ENCODE measurements around the gene MAD2L1.

MAD2L1 gene

DNA sequence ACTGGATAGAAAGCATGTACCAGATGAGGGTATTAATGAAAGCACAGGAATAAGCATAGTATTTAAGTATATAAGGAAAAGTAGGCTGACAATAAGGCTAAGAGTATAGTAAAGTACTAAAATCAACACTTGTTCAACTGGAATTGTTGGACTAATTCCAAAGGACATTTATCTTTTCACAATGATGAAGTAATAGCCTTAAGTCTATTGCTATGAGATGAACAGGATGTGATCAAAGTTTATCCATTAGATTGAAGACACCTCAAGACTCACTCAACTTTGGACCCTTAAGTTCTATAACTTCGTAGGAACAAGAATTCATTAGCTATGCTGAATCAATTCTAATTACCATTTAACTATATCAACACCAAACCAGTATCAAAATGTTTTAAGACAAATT lies 7.6 kb downstream of the MAD2L1 start:
- TF ChIP-seq, protein P1, sequence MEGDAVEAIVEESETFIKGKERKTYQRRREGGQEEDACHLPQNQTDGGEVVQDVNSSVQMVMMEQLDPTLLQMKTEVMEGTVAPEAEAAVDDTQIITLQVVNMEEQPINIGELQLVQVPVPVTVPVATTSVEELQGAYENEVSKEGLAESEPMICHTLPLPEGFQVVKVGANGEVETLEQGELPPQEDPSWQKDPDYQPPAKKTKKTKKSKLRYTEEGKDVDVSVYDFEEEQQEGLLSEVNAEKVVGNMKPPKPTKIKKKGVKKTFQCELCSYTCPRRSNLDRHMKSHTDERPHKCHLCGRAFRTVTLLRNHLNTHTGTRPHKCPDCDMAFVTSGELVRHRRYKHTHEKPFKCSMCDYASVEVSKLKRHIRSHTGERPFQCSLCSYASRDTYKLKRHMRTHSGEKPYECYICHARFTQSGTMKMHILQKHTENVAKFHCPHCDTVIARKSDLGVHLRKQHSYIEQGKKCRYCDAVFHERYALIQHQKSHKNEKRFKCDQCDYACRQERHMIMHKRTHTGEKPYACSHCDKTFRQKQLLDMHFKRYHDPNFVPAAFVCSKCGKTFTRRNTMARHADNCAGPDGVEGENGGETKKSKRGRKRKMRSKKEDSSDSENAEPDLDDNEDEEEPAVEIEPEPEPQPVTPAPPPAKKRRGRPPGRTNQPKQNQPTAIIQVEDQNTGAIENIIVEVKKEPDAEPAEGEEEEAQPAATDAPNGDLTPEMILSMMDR (IDR thresholded peaks at IDR 0.05; ENCODE audit: borderline replicate concordance, insufficient read depth, low read depth, low read length): no peak
- no peak overlapping the region for H3K4me3 ChIP-seq (ENCODE audit: low read depth, low read length)

DNA sequence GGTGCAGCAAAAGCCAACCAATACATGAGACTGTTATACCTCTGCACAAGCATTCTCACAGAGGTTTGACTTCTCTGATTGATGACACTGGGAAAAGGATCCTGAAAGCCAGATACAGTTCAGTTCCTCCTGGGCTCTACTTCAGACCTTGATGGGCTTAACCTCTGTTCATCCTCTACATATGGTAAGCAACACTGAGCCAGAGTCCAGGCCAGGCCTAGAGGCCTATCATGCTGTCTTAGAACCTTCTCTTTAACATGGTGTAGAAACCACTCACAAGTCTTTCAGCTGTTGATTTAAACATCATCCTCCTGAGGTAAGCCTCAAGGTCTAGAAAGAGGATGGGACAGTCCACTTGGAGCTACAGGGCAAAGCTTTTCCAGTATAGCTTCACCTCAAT lies 9.2 kb downstream of the MAD2L1 start:
- H3K4me3 ChIP-seq (ENCODE audit: low read depth, low read length): no peak overlapping the region
- TF ChIP-seq, protein P1 (IDR thresholded peaks at IDR 0.05; ENCODE audit: borderline replicate concordance, insufficient read depth, low read depth, low read length): no peak

DNA sequence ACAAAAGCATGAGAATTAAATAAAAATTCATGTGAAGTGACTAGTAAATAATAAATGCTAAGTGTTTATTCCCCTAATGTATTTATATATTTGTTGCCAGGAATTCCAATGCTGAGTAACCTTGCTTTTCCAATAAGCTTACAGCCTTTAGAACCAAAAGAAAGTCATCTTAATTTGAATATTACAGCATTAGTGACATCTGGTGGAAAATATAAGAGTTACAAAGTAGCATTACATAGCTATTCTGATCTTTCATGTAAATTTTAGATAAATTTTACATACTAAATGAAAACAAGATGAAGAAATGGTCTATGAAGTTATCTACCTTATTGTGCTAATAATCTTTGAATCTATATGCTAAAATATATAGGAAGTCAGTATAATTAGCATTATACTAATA lies 10.4 kb downstream of the MAD2L1 start:
- TF ChIP-seq, protein P1 (IDR thresholded peaks at IDR 0.05; ENCODE audit: borderline replicate concordance, insufficient read depth, low read depth, low read length): no peak
- H3K4me3 ChIP-seq (ENCODE audit: low read depth, low read length): no peak overlapping the region

DNA sequence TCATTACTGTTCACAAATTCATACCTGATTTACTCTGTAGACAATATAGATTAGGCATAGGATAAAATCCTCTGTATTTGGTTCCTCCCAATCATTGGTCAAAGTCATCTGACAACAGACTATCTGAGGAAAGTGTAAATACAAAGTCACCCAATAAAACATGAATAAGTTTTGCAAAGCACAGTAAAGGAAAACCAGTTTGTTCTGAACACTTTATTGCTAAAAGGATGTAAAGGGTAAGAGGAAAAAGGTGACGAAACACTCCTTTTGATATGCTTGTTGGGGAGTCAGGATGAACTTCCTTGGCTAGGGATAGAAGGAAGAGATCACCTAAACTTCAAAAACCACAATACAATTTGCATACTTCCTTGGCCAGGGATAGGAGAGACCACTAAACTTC lies 10.9 kb downstream of the MAD2L1 start:
- no peak overlapping the region for H3K4me3 ChIP-seq (ENCODE audit: low read depth, low read length)
- TF ChIP-seq, protein P1 (IDR thresholded peaks at IDR 0.05; ENCODE audit: borderline replicate concordance, insufficient read depth, low read depth, low read length): no peak

DNA sequence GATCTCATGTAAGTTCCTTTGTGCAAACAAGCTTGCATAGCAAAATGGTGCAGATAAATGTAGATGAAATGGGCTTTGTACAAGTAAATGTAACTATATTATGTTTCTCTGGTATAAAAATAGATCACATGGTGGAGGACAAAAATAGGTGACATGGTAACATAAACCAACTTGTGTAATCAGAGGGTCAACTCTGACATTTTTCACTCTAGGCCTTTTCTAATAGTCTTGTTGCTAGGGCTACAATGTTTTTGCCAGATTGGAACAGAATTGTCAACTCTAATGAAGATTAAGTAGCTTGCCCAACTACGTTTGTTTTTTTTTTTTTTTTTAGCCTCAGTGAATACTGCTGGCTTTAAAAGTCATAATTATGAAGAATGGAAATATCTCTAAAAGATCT lies 11.5 kb downstream of the MAD2L1 start:
- H3K4me3 ChIP-seq (ENCODE audit: low read depth, low read length): no peak overlapping the region
- TF ChIP-seq, protein P1 (IDR thresholded peaks at IDR 0.05; ENCODE audit: borderline replicate concordance, insufficient read depth, low read depth, low read length): no peak

DNA sequence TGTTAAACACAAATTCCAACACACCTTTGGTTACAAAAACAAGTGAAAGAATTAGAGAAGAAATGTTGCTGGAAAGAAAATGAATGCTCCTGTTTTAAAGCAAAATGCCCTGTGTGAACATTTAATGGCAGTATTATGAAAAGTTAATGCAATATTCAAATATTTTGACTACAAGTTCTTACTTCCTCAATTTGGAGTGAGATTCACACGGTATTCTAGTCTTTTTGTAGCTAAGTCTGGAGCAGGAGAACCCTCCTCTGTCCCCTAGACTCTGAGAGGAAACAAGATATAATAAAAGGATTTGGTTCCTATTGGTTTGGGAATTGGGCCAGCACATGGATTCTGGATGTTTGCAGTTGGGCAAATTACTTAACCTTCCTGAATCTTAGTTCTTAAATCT lies 12.7 kb downstream of the MAD2L1 start:
- TF ChIP-seq, protein P1 (IDR thresholded peaks at IDR 0.05; ENCODE audit: borderline replicate concordance, insufficient read depth, low read depth, low read length): no peak
- no peak overlapping the region for H3K4me3 ChIP-seq (ENCODE audit: low read depth, low read length)

DNA sequence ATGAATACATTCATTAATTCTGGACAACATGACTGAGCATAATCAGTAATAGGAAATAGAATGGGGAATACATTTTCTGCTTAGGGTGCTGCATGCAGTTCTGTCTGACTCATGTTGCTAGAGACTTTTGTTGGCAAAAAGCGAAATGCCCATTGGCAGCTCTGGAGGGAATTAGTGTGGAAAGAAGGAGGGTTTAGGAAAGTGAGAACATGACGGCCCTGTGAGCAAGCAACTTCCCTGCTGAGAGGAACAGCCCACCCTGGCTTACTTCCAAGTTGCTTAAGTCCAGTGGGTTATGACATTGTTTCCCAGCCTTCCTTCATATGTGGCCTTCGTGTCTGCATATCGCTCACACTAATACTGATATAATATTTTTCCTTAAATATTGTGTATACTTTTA lies 13.8 kb downstream of the MAD2L1 start:
- TF ChIP-seq, protein P1 (IDR thresholded peaks at IDR 0.05; ENCODE audit: borderline replicate concordance, insufficient read depth, low read depth, low read length): no peak
- no peak overlapping the region for H3K4me3 ChIP-seq (ENCODE audit: low read depth, low read length)
